K562 (cell line): Measurements from ENCODE around the gene DCXR. TPM values are rescaled to one million over a fixed set of nuclear protein-coding genes. Genes with fewer than 3 reads are reported as not detected.
A peak's percentile ranks its signal among the peaks of the same experiment; 100 is the strongest.

ENCODE experiments used
- ATAC-seq: fragments of 200-7000 bp; cut with Tn5 transposase; 3 replicates; pipeline ENCODE4 v1.9.1; 2020; ENCODE audit warnings: moderate library complexity
- BruUV-seq: library from RNA; stranded (reverse); fragments of 400-500 nt; replicated peaks from 2 replicates; lab custom pipeline; 2021; lab: Mats Ljungman, UMichigan
- CTCF ChIA-PET: fragments of 300-600 bp; formaldehyde crosslinking; extraction: SDS; loops from one replicate; lab custom pipeline; 2021; ENCODE audit warnings: low intra/inter-chr PET ratio; lab: Yijun Ruan, JAX
- POLR2A ChIA-PET: fragments of 300-600, 350-650 bp; sonication (Branson Sonifier 250); formaldehyde crosslinking; extraction: SDS; loops from one replicate; lab custom pipeline; 2021; ENCODE audit warnings: antibody characterized with exemption, inconsistent platforms; lab: Yijun Ruan, JAX
- DNase-seq, 4 experiments: peaks; one replicate each; pipeline versions ENCODE4 v3.0.0 to v3.0.0-alpha.2; 2011 to 2018; ENCODE audit warnings: low spot score in 3 of 4, mixed read lengths in 3 of 4; ENCODE audit errors: extremely low read depth in 1 of 4
- FAIRE-seq: peaks from 2 replicates; lab custom pipeline; 2011; peaks lifted over from hg19 to GRCh38; lab: Jason Lieb, UNC
- H2AFZ ChIP-seq: 2 replicates; pipeline ENCODE4 v1.6.0; 2011; ENCODE audit warnings: low read depth, low read length, control low read depth, inconsistent platforms
- H3K27ac ChIP-seq: fragments of 200-600 bp; 3 replicates; pipeline ENCODE4 v1.8.0; 2011; ENCODE audit warnings: low read depth, mild to moderate bottlenecking, control low read depth, inconsistent platforms, low read length, moderate library complexity, mixed read lengths; ENCODE audit errors: extremely low read depth
- H3K27me3 ChIP-seq, 2 experiments: fragments of 300-600 bp in 1 of 2; 2 replicates in 1 of 2; 3 replicates in 1 of 2; pipeline versions ENCODE4 v1.6.0 to v1.8.0; 2011; ENCODE audit warnings: inconsistent platforms in 2 of 2, low read length in 2 of 2, mild to moderate bottlenecking in 1 of 2, mixed read lengths in 1 of 2, moderate library complexity in 1 of 2; ENCODE audit not compliant: control insufficient read depth in 2 of 2, insufficient read depth in 2 of 2
- H3K36me3 ChIP-seq: fragments of 300-600 bp; 3 replicates; pipeline ENCODE4 v1.8.0; 2011; ENCODE audit warnings: mild to moderate bottlenecking, low read length, inconsistent platforms; ENCODE audit not compliant: control insufficient read depth, insufficient read depth
- H3K4me1 ChIP-seq, 2 experiments: fragments of 200-600 bp in 1 of 2; replicated peaks in 1 of 2; 2 replicates in 1 of 2; 3 replicates in 1 of 2; pipeline versions ENCODE4 v1.5.1 to v1.8.0; 2011; ENCODE audit warnings: inconsistent platforms in 2 of 2, low read length in 2 of 2, mild to moderate bottlenecking in 1 of 2, mixed read lengths in 1 of 2, moderate library complexity in 1 of 2; ENCODE audit not compliant: control insufficient read depth in 2 of 2, insufficient read depth in 2 of 2
- H3K4me2 ChIP-seq: 2 replicates; pipeline ENCODE4 v1.6.1; 2011; ENCODE audit warnings: low read length, control low read depth, inconsistent platforms, mixed read lengths; ENCODE audit not compliant: insufficient read depth
- H3K4me3 ChIP-seq: fragments of 200-600 bp; sonication (generic), shearing (Covaris generic); 2 replicates; pipeline ENCODE4 v1.5.1; 2016; ENCODE audit warnings: control low read depth, inconsistent platforms
- H3K79me2 ChIP-seq: fragments of 200-600 bp; 3 replicates; pipeline ENCODE4 v1.8.0; 2011; ENCODE audit warnings: low read length, inconsistent platforms; ENCODE audit not compliant: control insufficient read depth, insufficient read depth
- H3K9ac ChIP-seq, 2 experiments: 2 replicates each; pipeline versions ENCODE4 v1.6.0 to v1.6.1; 2011; ENCODE audit warnings: low read depth in 2 of 2, low read length in 2 of 2, control low read depth in 1 of 2, inconsistent platforms in 1 of 2, mild to moderate bottlenecking in 1 of 2, mixed read lengths in 1 of 2; ENCODE audit not compliant: insufficient read depth in 1 of 2
- H3K9me1 ChIP-seq: one replicate; pipeline ENCODE4 v1.6.0; 2011; ENCODE audit warnings: inconsistent platforms, mild to moderate bottlenecking, low read length, moderate library complexity; ENCODE audit not compliant: control insufficient read depth, insufficient read depth
- H3K9me3 ChIP-seq: replicated peaks from 2 replicates; pipeline ENCODE4 v1.5.1; 2011; ENCODE audit warnings: low read depth, low read length, inconsistent platforms; ENCODE audit not compliant: control insufficient read depth, insufficient read depth
- H4K20me1 ChIP-seq: replicated peaks from 2 replicates; pipeline ENCODE4 v1.6.1; 2011; ENCODE audit warnings: low read length, inconsistent platforms, mixed read lengths; ENCODE audit not compliant: control insufficient read depth, insufficient read depth
- ETS1 ChIP-seq: conservative IDR thresholded peaks from 2 replicates; pipeline ENCODE4 v1.6.1; 2011; ENCODE audit warnings: low read depth, mild to moderate bottlenecking, low read length; ENCODE audit not compliant: control insufficient read depth
- FOSL1 ChIP-seq: fragments of 200-800 bp; sonication (Bioruptor generic); conservative IDR thresholded peaks from 2 replicates; pipeline ENCODE4 v1.6.1; 2016; ENCODE audit warnings: missing genetic modification characterization, missing compliant biosample characterization
- FUS ChIP-seq: fragments of 200-400 bp; formaldehyde crosslinking; optimal IDR thresholded peaks from 2 replicates; pipeline ENCODE3; 2017; ENCODE audit warnings: low read depth, low read length
- PCBP1 ChIP-seq: fragments of 200-400 bp; formaldehyde crosslinking; IDR thresholded peaks from 2 replicates; pipeline ENCODE4 v1.6.1; 2018; ENCODE audit warnings: mild to moderate bottlenecking, low read depth, low read length; ENCODE audit not compliant: poor library complexity, severe bottlenecking
- POLR2AphosphoS5 ChIP-seq: IDR thresholded peaks from 2 replicates; pipeline ENCODE4 v1.6.1; 2011; ENCODE audit warnings: mild to moderate bottlenecking, low read depth, low read length, moderate library complexity; ENCODE audit not compliant: control insufficient read depth, insufficient read depth
- POLR2G ChIP-seq: fragments of 200-400 bp; formaldehyde crosslinking; IDR thresholded peaks from 2 replicates; pipeline ENCODE4 v1.6.1; 2017; ENCODE audit warnings: low read depth, mild to moderate bottlenecking, antibody characterized with exemption, low read length, moderate library complexity
- SUPT5H ChIP-seq: fragments of 450-650 bp; IDR thresholded peaks from 2 replicates; pipeline ENCODE4 v1.6.1; 2016
- TCF7L2 ChIP-seq: fragments of 150-350 bp; IDR thresholded peaks from 2 replicates; pipeline ENCODE4 v1.6.1; 2016; ENCODE audit warnings: low read depth, mild to moderate bottlenecking, low read length, moderate library complexity
- TRIM28 ChIP-seq: fragments of 450-650 bp; IDR thresholded peaks from 2 replicates; pipeline ENCODE4 v1.6.1; 2017
- ZC3H11A ChIP-seq: IDR thresholded peaks from 2 replicates; pipeline ENCODE4 v1.6.1; 2012; ENCODE audit warnings: low read depth, low read length, improper control_type of control experiment
- WGBS: fragments of 100-300 bp; shearing (Covaris generic); methylation state at CpG from one replicate; pipeline ENCODE4 v1.1.6; 2016; ENCODE audit warnings: low coverage, mixed read lengths; ENCODE audit not compliant: insufficient coverage; ENCODE audit errors: missing lambda C conversion rate; 5-methylcytosine and 5-hydroxymethylcytosine counted together
- in situ Hi-C: fragments of 300-500 bp; cut with MboI; formaldehyde crosslinking; loops from 4 replicates; pipeline ENCODE4 v1.15.0; 2018; ENCODE audit warnings: inconsistent platforms, mixed read lengths
- intact Hi-C: fragments of 100-400 bp; cut with micrococcal nuclease; formaldehyde crosslinking; loops from 2 replicates; pipeline ENCODE4 v1.14.2; 2022
- polyA plus RNA-seq, 8 experiments: library from polyadenylated mRNA; depleted of rRNA in 4 of 8; stranded (reverse) in 5 of 8; unstranded in 3 of 8; fragments of >200 nt; fragmentation: Nextera tagmentation in 2 of 8; fragmentation: Illumina TruSeq in 1 of 8; extraction: Ambion mirVana in 2 of 8; extraction: Trizol in 1 of 8; gene quantifications; 2 replicates each; pipeline versions ENCODE4 v1.2.1 to v1.2.3, GENCODE V29; 2011 to 2014; ENCODE audit warnings: inconsistent platforms in 1 of 8, missing spikeins in 1 of 8
- total RNA-seq, 7 experiments: library from RNA; depleted of rRNA in 6 of 7; stranded (reverse); fragments of >200 nt in 6 of 7; fragmentation: Illumina TruSeq in 2 of 7; extraction: Trizol in 2 of 7; gene quantifications; 2 replicates each; pipeline versions ENCODE4 v1.2.1 to v1.2.3, GENCODE V29; 2011 to 2021; ENCODE audit warnings: low replicate concordance in 1 of 7

The DCXR gene
- total and polyA plus RNA-seq, 9 of the 15 experiments (the other 6 are each of a cell fraction or from before 2014, with no cell fraction given): 21.3 to 274 (median 156) TPM

DNA sequence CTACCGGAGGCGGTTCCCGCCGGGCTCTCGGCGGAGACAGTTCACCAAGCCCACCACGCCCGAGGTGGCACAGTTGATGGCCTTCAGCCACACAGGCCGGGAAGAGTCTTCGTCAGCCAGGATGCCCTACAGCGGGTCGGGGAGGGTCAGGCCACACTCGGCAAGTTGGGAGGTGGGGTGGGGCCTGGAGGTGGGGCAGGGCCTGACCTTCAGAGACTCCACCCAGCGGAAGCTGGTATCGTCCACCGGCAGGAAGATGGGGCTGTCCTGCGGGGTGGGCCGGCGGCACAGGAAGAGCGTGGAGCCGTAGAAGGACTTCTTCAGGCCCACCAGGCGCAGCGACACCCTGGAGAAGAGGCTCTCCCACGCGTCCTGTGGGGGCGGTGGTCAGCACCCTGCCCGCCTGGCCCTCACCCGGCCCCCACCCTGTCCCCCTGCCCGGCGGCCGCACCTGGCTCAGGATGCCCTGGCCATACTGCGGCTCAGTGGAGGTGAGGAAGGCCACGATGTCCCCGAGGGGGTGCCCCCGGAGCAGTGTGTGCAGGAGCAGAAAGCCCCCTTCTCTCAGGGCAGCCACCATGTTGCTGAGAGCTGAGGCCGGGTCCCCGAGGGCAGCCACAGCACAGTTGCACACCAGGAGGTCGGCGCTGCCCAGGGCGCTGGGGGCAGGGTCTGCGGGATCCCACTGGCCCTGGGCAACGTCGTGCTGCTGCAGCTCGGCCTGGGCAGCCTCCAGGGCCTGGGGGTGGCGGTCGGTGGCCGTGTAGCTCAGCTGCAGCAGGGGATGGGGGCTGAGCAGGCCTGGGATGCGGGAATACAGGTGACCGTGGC is 47.7 kb upstream of the DCXR start:
- H3K27ac ChIP-seq: no peak overlapping the region
- FAIRE-seq (no peak), DNase-seq (no peak), ATAC-seq (peak; percentile 7; the same call in 2 of the 3 replicates)
- in situ Hi-C loops: no loop called here
- ChIA-PET CTCF (no interaction called here), POLR2A (interaction anchor here (0.6 to 5.9 kb wide), 2 partner anchors 7 to 28 kb away, joined by 4 to 52 read pairs; no protein-coding TSS in a partner anchor)
- intact Hi-C loops: no loop called here
- H4K20me1 ChIP-seq: peaks cover 17% of the 10 kb centered on the region
- H2AFZ ChIP-seq: no peak overlapping the region
- peak overlapping the region in 1 of 2 experiments; percentile 45; a peak in 1 of 4 replicates for H3K9ac ChIP-seq
- H3K79me2 ChIP-seq: peaks cover 10% of the 10 kb centered on the region; the same call in 2 of the 3 replicates
- no peak overlapping the region for H3K4me3 ChIP-seq
- peaks cover 0 to 63% of the 10 kb centered on the region in 2 experiments; a peak in 1 of 5 replicates for H3K4me1 ChIP-seq
- H3K4me2 ChIP-seq: no peak overlapping the region
- peaks cover 99% of the 10 kb centered on the region; the same call in 2 of the 3 replicates for H3K36me3 ChIP-seq
- WGBS: 96% methylated on average over 24 of the region's 49 CpGs
- BruUV-seq: no TSS peak
- H3K9me3 ChIP-seq: no peaks in the 10 kb centered on the region
- no peaks in the 10 kb centered on the region for H3K9me1 ChIP-seq
- H3K27me3 ChIP-seq: no peaks in the 10 kb centered on the region
- TF ChIP-seq ETS1: peak; percentile 42; the same call in 1 of the 2 replicates
- TF ChIP-seq POLR2AphosphoS5: peak; percentile 40; the same call in 1 of the 2 replicates
- peak; percentile 63 for TF ChIP-seq POLR2G
- no peak for TF ChIP-seq FUS
- TF ChIP-seq ZC3H11A: no peak
- TF ChIP-seq TCF7L2: no peak
- TF ChIP-seq PCBP1: no peak
- no peak for TF ChIP-seq TRIM28
- peak; percentile 21; the same call in 1 of the 2 replicates for TF ChIP-seq SUPT5H
- no peak for TF ChIP-seq FOSL1
